HG02970 (cell line): Measurements from ENCODE around the gene FLRT2.

ENCODE experiments used
- ATAC-seq: cut with Tn5 transposase; IDR thresholded peaks from one replicate; pipeline ENCODE4 v1.9.1; 2021; ENCODE audit warnings: mild to moderate bottlenecking, moderate library complexity, moderate number of reproducible peaks; ENCODE audit not compliant: unreplicated experiment, low FRiP score

The FLRT2 gene

GRCh38 chr14:85530626-85531025, 682 bp downstream of the FLRT2 start:
- ATAC-seq, result no peak

GRCh38 chr14:85531141-85531586, 1.2 kb downstream of the FLRT2 start:
- ATAC-seq, result no peak

GRCh38 chr14:85531587-85532373, 1.8 kb downstream of the FLRT2 start:
- no peak for ATAC-seq

DNA sequence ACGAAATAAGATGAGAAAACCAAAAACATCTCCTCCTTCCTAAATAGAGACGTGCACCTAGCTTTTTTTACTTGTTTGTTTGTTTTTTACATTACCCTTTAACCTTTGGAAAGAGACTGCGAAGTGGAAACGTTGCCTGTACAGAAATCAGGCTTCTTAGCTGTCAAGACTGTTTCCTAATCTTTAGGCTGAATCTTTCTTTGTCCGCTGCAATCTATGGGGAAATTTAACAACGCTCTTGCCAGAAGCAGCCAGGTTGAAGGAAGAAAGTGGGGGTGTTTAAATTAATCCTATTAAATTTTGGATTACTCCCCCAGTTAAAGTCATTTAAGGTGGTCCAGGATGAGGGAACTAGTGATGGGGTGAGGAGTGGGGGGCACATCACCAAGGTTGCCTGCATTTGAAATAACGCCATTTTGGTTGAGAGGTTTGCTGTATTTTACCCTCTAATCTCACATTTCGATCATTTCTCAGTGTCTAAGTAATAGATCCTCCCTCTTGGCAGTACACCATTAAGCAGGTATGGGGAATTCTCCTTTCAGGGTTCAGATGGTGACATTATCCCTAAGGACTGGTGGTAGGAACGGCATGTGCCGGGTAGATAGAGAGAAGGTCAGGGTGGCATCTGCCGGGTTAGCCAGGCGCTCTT, 2.6 kb downstream of the FLRT2 start:
- no peak for ATAC-seq

- no peak for ATAC-seq
Observed at GRCh38 chr14:85533023-85533860, 3.3 kb downstream of the FLRT2 start.

- ATAC-seq, result no peak
Observed at GRCh38 chr14:85533861-85534291, 3.9 kb downstream of the FLRT2 start.

DNA sequence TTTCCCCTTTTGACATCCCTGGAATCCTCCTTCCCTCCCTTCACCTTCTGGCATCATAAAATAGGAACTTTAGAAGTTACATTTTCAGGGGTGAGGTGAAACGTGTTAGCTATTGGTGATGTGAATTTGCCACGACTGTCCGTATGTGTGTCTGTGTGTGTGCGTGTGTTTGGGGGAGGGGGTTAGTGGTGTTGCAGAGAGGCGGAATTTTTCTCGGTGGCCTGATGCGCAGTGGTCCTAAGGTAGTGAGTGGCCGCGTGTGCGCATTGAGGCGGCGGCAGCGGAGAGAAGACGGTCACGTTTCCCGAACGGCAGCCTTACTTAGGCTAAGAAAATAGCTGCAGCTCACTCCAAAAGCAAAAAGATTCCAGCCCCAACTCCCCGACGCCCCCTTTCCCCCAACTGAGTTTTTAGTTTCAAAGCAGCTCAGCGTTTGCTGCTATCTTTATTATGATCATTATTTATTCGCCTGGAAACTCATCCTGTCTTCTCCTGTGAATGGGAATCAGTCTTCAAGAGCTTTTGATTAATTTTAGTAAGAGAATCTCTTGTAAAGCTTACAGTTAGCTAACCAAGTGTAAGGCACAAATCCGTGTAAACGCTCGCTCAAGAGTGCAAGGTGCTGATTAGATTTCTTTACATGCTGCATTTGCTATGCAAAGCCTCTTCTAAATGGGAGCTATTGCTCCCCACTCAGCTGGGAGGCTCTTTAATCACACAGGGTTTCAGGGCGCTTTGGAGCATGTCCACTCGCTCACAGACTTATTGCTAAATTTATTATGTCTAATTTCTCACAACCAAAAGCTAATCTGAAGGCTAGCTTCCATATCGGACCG, 4.7 kb downstream of the FLRT2 start:
- no peak for ATAC-seq

- ATAC-seq, result no peak
Observed at GRCh38 chr14:85535321-85535720, 5.4 kb downstream of the FLRT2 start.

DNA sequence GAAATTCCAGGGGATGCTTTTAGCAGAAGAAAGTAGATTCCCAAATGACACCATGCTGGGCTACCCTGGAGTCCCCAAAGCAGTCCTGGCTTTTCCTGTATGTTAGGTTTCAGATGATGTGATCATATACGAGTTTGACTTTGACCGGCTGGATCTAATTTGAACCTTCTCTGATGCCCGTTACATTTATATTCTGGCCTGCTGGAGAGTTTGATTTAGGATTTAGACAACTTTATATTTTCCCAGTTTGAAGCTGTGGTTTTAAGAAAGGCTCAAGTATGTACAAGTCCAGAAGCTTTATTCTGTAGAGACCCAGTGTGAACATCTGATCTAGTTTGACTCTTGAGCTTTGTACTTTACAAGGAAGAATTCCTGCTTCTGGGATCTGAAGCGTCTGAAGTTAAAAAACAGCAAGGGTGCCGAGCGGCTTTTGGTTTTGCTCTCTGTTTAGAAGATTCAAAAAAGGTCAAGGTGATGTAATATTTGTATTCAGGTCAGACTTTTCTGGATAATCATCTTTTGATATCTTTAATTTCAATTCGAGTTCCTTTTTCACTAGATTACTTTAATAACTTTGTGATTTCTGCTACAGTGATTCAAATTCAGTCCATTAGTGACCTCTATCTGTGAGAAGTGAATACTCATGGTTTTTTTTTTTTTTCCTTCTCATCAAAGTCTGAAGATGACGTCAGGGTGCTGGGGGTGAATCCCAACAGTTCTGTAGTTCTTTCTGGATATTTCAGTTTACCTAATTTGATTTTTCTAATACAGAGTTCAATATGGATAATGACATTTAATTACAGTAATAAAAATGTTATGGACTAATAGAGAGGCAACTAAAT, 6.3 kb downstream of the FLRT2 start:
- no peak for ATAC-seq

GRCh38 chr14:85536833-85537190, 6.9 kb downstream of the FLRT2 start:
- no peak for ATAC-seq

DNA sequence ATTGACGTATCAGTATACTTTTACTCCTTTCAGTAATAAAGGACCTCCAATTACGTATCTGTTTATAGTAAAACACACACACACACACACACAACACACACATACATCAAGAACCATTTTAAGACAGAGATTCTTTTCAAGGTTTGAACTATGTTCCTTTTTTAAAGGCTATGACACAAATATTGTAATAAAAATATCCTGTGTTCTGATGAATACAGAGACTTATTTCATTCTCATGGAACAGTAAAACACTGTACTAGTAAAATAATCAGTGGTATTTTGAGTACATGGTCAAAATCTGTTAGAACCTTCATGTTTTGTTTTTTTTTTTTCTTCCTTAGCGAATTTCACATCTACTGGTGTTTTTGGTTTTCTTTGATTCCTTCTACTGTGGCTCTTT, 7.6 kb downstream of the FLRT2 start:
- ATAC-seq, result no peak

DNA sequence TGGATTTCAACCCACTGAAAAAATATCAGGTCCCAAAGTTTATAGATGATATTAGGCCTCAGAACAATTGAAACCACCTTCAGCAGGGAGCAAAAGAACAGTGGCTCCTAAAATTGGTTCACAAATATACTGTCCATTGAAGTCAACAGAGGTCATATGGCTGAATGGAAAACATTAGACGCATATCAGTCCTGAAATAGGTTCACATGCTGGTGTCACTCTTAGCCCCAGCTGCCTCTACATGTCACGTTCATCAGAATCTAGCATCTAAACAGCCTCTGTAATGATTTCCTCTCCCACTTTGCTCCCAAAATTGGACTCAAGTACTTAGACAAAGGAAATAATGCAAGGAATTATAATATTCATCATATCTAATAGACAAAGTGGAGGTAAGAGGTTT, 8.7 kb downstream of the FLRT2 start:
- no peak for ATAC-seq

DNA sequence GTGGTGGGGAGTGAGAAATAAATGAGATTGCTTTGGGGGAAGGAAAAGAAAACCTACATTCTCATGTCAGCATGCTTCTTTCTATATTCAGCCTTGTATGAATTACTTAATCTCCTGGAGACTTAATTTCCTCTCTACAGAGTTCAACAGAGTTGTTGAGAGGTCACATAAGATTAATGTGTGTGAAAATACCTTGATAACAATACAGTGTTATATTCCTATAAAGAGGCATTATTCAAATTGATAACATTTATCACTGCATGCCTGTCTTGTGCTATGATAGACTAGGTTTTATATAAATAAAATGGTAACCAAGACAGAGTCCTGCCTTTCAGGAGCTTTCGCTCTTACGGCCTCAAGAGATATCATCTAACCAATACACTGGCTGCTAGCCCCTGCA, 9.6 kb downstream of the FLRT2 start:
- ATAC-seq, result no peak

DNA sequence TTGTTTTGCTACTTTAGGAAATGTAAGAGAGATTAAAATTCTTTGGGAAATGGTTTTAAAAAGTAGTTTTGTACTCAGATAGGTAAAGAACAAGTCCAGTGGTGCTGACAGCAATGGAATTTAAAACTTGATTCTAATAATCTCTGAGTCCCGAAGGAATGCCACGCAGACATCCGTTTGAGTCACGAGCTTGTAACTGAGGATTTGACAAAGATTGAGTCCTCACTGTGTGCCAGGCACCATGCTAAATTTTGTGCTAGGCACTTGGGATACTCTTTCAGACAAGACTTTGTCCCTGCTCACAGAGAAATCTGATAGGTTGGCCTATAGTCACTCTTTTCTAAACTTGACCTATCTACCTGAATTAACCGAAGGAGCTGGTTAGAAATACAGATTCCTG, 12.7 kb downstream of the FLRT2 start:
- ATAC-seq, result no peak

DNA sequence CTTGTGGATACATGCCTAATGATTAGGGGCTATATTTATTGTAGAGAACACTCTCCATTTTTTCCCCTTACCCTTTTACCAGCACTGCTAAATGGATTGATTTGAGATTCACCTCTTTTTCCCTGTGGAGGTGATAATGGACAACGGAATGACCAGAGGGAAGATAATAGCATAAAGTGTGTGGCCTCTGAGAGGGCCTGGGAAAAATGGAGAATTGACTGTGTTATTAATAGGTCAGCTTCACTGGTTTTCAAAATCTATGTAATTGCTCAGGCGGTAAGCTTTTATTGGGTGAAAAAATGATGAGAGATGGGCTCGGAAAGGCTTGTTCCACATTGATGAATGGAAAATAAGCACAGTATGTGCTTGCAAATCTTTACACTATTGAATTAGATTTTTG, 15.8 kb downstream of the FLRT2 start:
- no peak for ATAC-seq

- ATAC-seq, result no peak
Observed at GRCh38 chr14:85546390-85546789, 16.4 kb downstream of the FLRT2 start.

DNA sequence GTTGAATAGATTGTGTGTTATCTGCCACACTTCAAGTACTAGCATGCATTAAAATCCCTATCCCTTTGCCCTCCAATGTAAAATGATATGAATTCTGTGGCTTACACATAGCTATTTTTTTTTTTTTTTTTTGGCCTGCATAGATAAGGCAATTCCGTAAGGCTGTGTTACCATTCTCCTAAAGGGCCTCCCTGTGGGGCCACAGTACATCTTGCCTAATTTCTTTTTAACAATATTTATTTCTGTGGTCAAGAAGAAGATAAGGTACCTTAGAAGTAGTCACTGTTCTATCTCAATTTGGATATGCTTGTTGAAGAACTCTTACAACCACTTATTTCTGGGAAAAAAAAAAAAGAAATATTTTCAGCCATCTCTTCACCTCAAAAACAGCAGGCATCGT, 19.8 kb downstream of the FLRT2 start:
- no peak for ATAC-seq

DNA sequence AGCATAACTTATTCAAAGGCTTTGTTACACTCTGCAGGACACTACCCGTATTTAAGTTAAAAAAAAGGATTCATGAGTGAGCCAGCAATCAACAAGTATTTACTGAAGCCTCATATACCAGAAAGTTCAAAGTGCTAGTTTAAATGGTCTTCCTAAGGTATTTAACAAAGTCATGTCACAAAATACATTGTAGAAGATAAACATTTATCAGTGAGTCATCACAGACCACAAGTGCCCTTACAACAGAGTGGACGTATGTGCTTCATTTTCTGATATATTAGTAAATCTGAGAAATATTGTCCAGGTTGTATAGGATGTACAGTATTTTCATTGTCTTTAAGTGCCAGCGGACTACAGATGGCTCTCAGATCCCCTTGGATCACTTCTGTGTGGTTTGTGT, 24.2 kb downstream of the FLRT2 start:
- ATAC-seq, result no peak

DNA sequence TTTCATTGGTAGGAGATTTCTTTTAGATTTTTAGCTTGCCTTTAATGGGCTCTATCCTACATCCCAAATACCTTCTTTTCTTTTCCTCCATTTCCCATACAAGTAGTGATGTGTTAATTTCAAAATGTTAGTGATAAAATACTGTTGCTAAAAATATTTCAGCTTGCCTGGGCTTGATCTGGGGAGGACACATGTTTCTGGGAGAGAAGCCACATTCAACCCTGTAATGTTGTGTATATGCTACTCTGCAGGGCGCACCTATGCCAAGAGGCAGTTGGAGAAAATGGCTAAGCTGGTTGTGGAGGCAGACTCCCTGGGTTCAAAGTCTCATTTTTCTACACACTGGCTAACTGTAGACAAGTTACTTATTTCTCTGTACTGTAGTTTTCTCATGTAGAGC, 26.3 kb downstream of the FLRT2 start:
- no peak for ATAC-seq

DNA sequence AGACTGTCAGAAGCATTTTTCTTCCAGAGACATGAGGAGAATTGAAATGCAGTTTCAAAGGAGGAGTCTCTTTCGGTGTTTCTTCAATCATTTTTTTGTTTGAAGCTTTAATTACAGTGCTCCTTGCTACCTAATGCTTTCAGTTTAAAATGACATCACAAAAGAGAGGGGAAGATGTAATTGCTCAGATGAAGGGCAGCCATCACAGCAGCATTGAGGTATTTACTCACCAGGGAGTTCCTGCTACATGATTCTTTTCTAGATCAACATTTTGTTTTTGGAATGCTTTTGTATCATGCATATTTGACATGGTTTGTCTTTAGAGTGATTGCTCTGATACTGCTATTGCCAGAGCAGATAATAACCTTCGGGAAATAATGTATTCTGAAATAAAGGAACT, 28.6 kb downstream of the FLRT2 start:
- no peak for ATAC-seq
